Peyer's patch (tissue), 4 donors: ENCODE data around the gene ARRDC4.

ENCODE experiments used
- POLR2A ChIP-seq, 2 donors: fragments of 450-650 bp; IDR thresholded peaks; one replicate each; pipeline ENCODE4 v1.5.1; 2017; ENCODE audit warnings: antibody characterized with exemption in 2 of 2, mild to moderate bottlenecking in 2 of 2, moderate library complexity in 2 of 2
- TF ChIP-seq, protein P1 (sequence below), 6 experiments: fragments of 450-650 bp in 4 of 6; fragments of 200-600 bp in 2 of 6; sonication (generic) in 1 of 6; IDR thresholded peaks; one replicate each; pipeline ENCODE4 v1.5.1; 2017 to 2019; ENCODE audit warnings: antibody characterized with exemption in 6 of 6, mild to moderate bottlenecking in 3 of 6, moderate library complexity in 1 of 6

DNA sequence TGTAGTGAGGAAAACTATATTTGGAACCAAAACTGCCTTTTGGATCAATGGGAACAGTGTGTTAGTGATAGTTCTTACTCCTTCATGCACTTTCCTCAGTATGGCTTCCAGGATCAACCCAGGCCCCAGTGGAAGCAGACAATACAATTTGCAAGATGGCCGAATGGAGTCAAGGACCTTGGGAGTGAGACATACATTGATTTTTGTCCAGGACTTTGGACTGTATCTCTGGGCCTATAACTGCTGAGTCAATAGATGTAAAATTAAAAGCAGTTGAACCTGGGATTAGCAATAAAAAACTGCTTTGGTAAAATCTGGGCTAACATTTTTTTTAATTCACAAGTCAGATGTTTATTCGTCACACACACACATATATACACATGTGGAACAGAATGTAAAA lies 1.8 kb downstream of the ARRDC4 start:
- TF ChIP-seq, protein P1, sequence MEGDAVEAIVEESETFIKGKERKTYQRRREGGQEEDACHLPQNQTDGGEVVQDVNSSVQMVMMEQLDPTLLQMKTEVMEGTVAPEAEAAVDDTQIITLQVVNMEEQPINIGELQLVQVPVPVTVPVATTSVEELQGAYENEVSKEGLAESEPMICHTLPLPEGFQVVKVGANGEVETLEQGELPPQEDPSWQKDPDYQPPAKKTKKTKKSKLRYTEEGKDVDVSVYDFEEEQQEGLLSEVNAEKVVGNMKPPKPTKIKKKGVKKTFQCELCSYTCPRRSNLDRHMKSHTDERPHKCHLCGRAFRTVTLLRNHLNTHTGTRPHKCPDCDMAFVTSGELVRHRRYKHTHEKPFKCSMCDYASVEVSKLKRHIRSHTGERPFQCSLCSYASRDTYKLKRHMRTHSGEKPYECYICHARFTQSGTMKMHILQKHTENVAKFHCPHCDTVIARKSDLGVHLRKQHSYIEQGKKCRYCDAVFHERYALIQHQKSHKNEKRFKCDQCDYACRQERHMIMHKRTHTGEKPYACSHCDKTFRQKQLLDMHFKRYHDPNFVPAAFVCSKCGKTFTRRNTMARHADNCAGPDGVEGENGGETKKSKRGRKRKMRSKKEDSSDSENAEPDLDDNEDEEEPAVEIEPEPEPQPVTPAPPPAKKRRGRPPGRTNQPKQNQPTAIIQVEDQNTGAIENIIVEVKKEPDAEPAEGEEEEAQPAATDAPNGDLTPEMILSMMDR (IDR thresholded peaks at IDR 0.05) = no peak
- peak in 1 of 2 donors; percentile 13 for TF ChIP-seq POLR2A (IDR thresholded peaks at IDR 0.05)
